ENCODE measurements around the gene POLD4. TPM values are rescaled to one million over a fixed set of nuclear protein-coding genes. Genes with fewer than 3 reads are reported as not detected.

POLD4 gene
- total and polyA plus RNA-seq, 7 donors, result 31.8 to 89.8 (median 72.6) TPM

- Histone ChIP-seq H3K4me3 (no peak overlapping the region), H3K4me1 (peaks cover 32% of the 10 kb centered on the region), H3K27ac (no peak overlapping the region), H3K27me3 (ENCODE audit: insufficient read depth in 3 of 3, low read length in 2 of 3) (no peaks in the 10 kb centered on the region), H3K36me3 (ENCODE audit: insufficient read depth in 1 of 2, low read depth in 1 of 2) (no peaks in the 10 kb centered on the region), H3K9me3 (no peaks in the 10 kb centered on the region)
- no peak for ATAC-seq
- intact Hi-C loops (cut with DNase I), result no loop called here
- 87 to 94% (median 93%) methylated on average over 4 of the region's 4 CpGs for WGBS, 3 donors
- TF ChIP-seq CTCF (IDR thresholded peaks at IDR 0.05), result no peak
- DNase-seq, result no peak
Observed at GRCh38 chr11:67349928-67350465, 3.3 kb downstream of the POLD4 start.

- Histone ChIP-seq H3K4me1 (peaks cover 27% of the 10 kb centered on the region), H3K36me3 (ENCODE audit: insufficient read depth in 1 of 2, low read depth in 1 of 2) (no peaks in the 10 kb centered on the region), H3K9me3 (no peaks in the 10 kb centered on the region), H3K27me3 (ENCODE audit: insufficient read depth in 3 of 3, low read length in 2 of 3) (no peaks in the 10 kb centered on the region), H3K27ac (no peak overlapping the region), H3K4me3 (no peak overlapping the region)
- WGBS, 3 donors, result 76 to 85% (median 81%) methylated on average over 2 of the region's 2 CpGs
- DNase-seq (no peak), ATAC-seq (no peak)
- no peak for TF ChIP-seq CTCF (IDR thresholded peaks at IDR 0.05)
- intact Hi-C loops (cut with DNase I), result no loop called here
Observed at GRCh38 chr11:67349457-67349856, 3.9 kb downstream of the POLD4 start.

- H3K36me3 ChIP-seq (ENCODE audit: insufficient read depth in 1 of 2, low read depth in 1 of 2), result no peaks in the 10 kb centered on the region
- no peak for TF ChIP-seq CTCF (IDR thresholded peaks at IDR 0.05)
- DNase-seq (no peak), ATAC-seq (no peak)
- H3K4me1 ChIP-seq, result peaks cover 23% of the 10 kb centered on the region
- intact Hi-C loops (cut with DNase I), result no loop called here
- 68 to 77% (median 75%) methylated on average over 5 of the region's 5 CpGs for WGBS, 3 donors
- no peak overlapping the region for H3K27ac ChIP-seq
- no peaks in the 10 kb centered on the region for H3K9me3 ChIP-seq
- H3K4me3 ChIP-seq, result no peak overlapping the region
- H3K27me3 ChIP-seq (ENCODE audit: insufficient read depth in 3 of 3, low read length in 2 of 3), result no peaks in the 10 kb centered on the region
Observed at GRCh38 chr11:67349036-67349435, 4.3 kb downstream of the POLD4 start.

- intact Hi-C loops (cut with DNase I), result no loop called here
- H3K27me3 ChIP-seq (ENCODE audit: insufficient read depth in 3 of 3, low read length in 2 of 3), result no peaks in the 10 kb centered on the region
- whole genome bisulfite sequencing, 3 donors, result 83 to 87% (median 83%) methylated on average over 11 of the region's 11 CpGs
Observed at GRCh38 chr11:67347964-67348749, 5.2 kb downstream of the POLD4 start.

More at GRCh38 chr11:67347964-67348749, 5.2 kb downstream of the POLD4 start:
- no peak overlapping the region for H3K27ac ChIP-seq
- no peaks in the 10 kb centered on the region for H3K9me3 ChIP-seq
- H3K4me1 ChIP-seq, result peaks cover 21% of the 10 kb centered on the region
- DNase-seq (no peak), ATAC-seq (no peak)
- H3K4me3 ChIP-seq, result no peak overlapping the region
- no peaks in the 10 kb centered on the region for H3K36me3 ChIP-seq (ENCODE audit: insufficient read depth in 1 of 2, low read depth in 1 of 2)
- no peak for TF ChIP-seq CTCF (IDR thresholded peaks at IDR 0.05)
